Endothelial cell of umbilical vein (primary cell): ENCODE data around the gene NIN. TPM values are rescaled to one million over a fixed set of nuclear protein-coding genes. Genes with fewer than 3 reads are reported as not detected.

Source experiments
- BruUV-seq: library from RNA; stranded (reverse); fragments of 400-500 nt; replicated peaks from 2 replicates; lab custom pipeline; 2021; lab: Mats Ljungman, UMichigan
- CTCF ChIA-PET: fragments of 300-600, 350-600 bp; sonication (Branson Sonifier 250); formaldehyde crosslinking; loops from one replicate; lab custom pipeline; 2021; ENCODE audit warnings: antibody characterized with exemption, inconsistent platforms; lab: Charles Lee
- POLR2A ChIA-PET: fragments of 300-600, 350-600 bp; sonication (Branson Sonifier 250); formaldehyde crosslinking; loops from one replicate; lab custom pipeline; 2021; ENCODE audit warnings: antibody characterized with exemption, inconsistent platforms; lab: Charles Lee
- DNase-seq: peaks from one replicate; pipeline ENCODE4 v3.0.0-alpha.2; 2011; ENCODE audit warnings: low read depth, low spot score
- FAIRE-seq: peaks from 2 replicates; lab custom pipeline; 2011; peaks lifted over from hg19 to GRCh38; lab: Jason Lieb, UNC
- H2AFZ ChIP-seq: 2 replicates; pipeline ENCODE4 v1.6.0; 2012; ENCODE audit warnings: low read depth, low read length, control low read depth, inconsistent platforms
- H3K27ac ChIP-seq: 2 replicates; pipeline ENCODE4 v1.5.1; 2011; ENCODE audit warnings: low read depth, mild to moderate bottlenecking, control low read depth, low read length, moderate library complexity; ENCODE audit not compliant: insufficient read depth
- H3K27me3 ChIP-seq, 2 experiments: 2 replicates each; pipeline versions ENCODE4 v1.6.0 to v1.6.1; 2011; ENCODE audit warnings: low read length in 2 of 2, mixed read lengths in 1 of 2; ENCODE audit not compliant: control insufficient read depth in 2 of 2, insufficient read depth in 2 of 2
- H3K36me3 ChIP-seq, 2 experiments: 2 replicates in 1 of 2; 3 replicates in 1 of 2; pipeline ENCODE4 v1.5.1; 2011; ENCODE audit warnings: low read length in 2 of 2, mild to moderate bottlenecking in 1 of 2, moderate library complexity in 1 of 2; ENCODE audit not compliant: control insufficient read depth in 2 of 2, insufficient read depth in 2 of 2; ENCODE audit errors: extremely low read depth in 1 of 2
- H3K4me1 ChIP-seq: 3 replicates; pipeline ENCODE4 v1.5.1; 2011; ENCODE audit warnings: mild to moderate bottlenecking, low read length; ENCODE audit not compliant: control insufficient read depth, insufficient read depth; ENCODE audit errors: extremely low read depth
- H3K4me2 ChIP-seq: 2 replicates; pipeline ENCODE4 v1.6.1; 2011; ENCODE audit warnings: low read length, control low read depth, mixed read lengths; ENCODE audit not compliant: insufficient read depth
- H3K4me3 ChIP-seq, 3 experiments: fragments of 200-600 bp in 1 of 3; sonication (generic), shearing (Covaris generic) in 1 of 3; replicated peaks in 1 of 3; 2 replicates each; pipeline ENCODE4 v1.5.1; 2011 to 2016; ENCODE audit warnings: control low read depth in 3 of 3, low read length in 3 of 3, mild to moderate bottlenecking in 2 of 3, inconsistent platforms in 1 of 3, low read depth in 1 of 3, moderate library complexity in 1 of 3; ENCODE audit not compliant: insufficient read depth in 1 of 3
- H3K79me2 ChIP-seq: 2 replicates; pipeline ENCODE4 v1.6.0; 2012; ENCODE audit warnings: low read length, inconsistent platforms; ENCODE audit not compliant: control insufficient read depth, insufficient read depth
- H3K9ac ChIP-seq: replicated peaks from 2 replicates; pipeline ENCODE3; 2011; ENCODE audit warnings: low read length, control low read depth; ENCODE audit not compliant: insufficient read depth; ENCODE audit errors: extremely low read depth
- H3K9me1 ChIP-seq: replicated peaks from 3 replicates; pipeline ENCODE4 v1.6.0; 2011; ENCODE audit warnings: mild to moderate bottlenecking, low read length; ENCODE audit not compliant: control insufficient read depth, insufficient read depth; ENCODE audit errors: extremely low read depth
- H3K9me3 ChIP-seq: replicated peaks from 2 replicates; pipeline ENCODE4 v1.5.1; 2012; ENCODE audit warnings: low read length, inconsistent platforms; ENCODE audit not compliant: control insufficient read depth, insufficient read depth
- H4K20me1 ChIP-seq: replicated peaks from 2 replicates; pipeline ENCODE3; 2011; ENCODE audit warnings: mild to moderate bottlenecking, low read length; ENCODE audit not compliant: control insufficient read depth, insufficient read depth; ENCODE audit errors: extremely low read depth
- CTCF ChIP-seq, 2 donors: IDR thresholded peaks; 1 replicate in 1 of 2; 2 replicates in 1 of 2; pipeline ENCODE4 v1.5.1; 2011; ENCODE audit warnings: low read length in 2 of 2, mild to moderate bottlenecking in 2 of 2, moderate library complexity in 2 of 2, control low read depth in 1 of 2, inconsistent platforms in 1 of 2, low read depth in 1 of 2; ENCODE audit not compliant: insufficient read depth in 1 of 2; ENCODE audit errors: extremely low read depth in 1 of 2
- EZH2 ChIP-seq: IDR thresholded peaks from 2 replicates; pipeline ENCODE4 v1.6.1; 2012; ENCODE audit warnings: borderline replicate concordance, low read depth, mild to moderate bottlenecking, moderate library complexity, low read length, inconsistent platforms; ENCODE audit not compliant: severe bottlenecking
- FOS ChIP-seq: IDR thresholded peaks from 2 replicates; pipeline ENCODE4 v1.6.1; 2011; ENCODE audit warnings: mild to moderate bottlenecking, low read length, moderate library complexity, borderline replicate concordance; ENCODE audit not compliant: insufficient read depth
- GATA2 ChIP-seq: IDR thresholded peaks from 2 replicates; pipeline ENCODE4 v1.7.0; 2011; ENCODE audit warnings: low read depth, mild to moderate bottlenecking, moderate library complexity, mixed read lengths, low read length; ENCODE audit not compliant: insufficient read length, insufficient read depth
- JUN ChIP-seq: IDR thresholded peaks from 2 replicates; pipeline ENCODE4 v1.6.1; 2011; ENCODE audit warnings: borderline replicate concordance, low read depth; ENCODE audit not compliant: insufficient read length, insufficient read depth
- MAX ChIP-seq: IDR thresholded peaks from 2 replicates; pipeline ENCODE4 v1.6.1; 2011; ENCODE audit not compliant: insufficient read depth, insufficient read length
- MYC ChIP-seq: IDR thresholded peaks from one replicate; pipeline ENCODE4 v1.6.1; 2011; ENCODE audit warnings: mild to moderate bottlenecking, low read depth, low read length
- POLR2A ChIP-seq: IDR thresholded peaks from 2 replicates; pipeline ENCODE4 v1.6.1; 2012; ENCODE audit warnings: low read depth, mild to moderate bottlenecking, control low read depth, low read length
- POLR2AphosphoS5 ChIP-seq: IDR thresholded peaks from 2 replicates; pipeline ENCODE4 v1.6.1; 2012; ENCODE audit warnings: low read depth, mild to moderate bottlenecking, control low read depth, low read length, moderate library complexity; ENCODE audit not compliant: insufficient read depth
- dilution Hi-C: fragments of 300-500 bp; cut with MboI; formaldehyde crosslinking; loops from one replicate; pipeline ENCODE4 v1.15.0; 2019; ENCODE audit warnings: low sequenced_read_pairs; ENCODE audit not compliant: extremely low pct_ligation_motif_present
- intact Hi-C: fragments of 100-400 bp; cut with micrococcal nuclease; formaldehyde crosslinking; loops from one replicate; pipeline ENCODE4 v1.10.0; 2022
- polyA plus RNA-seq, 4 experiments: library from polyadenylated mRNA; depleted of rRNA in 3 of 4; stranded (reverse) in 3 of 4; unstranded in 1 of 4; fragments of >200 nt; gene quantifications; 2 replicates each; pipeline versions ENCODE4 v1.2.1 to v1.2.3, GENCODE V29; 2011 to 2012; ENCODE audit warnings: missing spikeins in 1 of 4
- total RNA-seq: library from RNA; stranded (reverse); gene quantifications from 2 replicates; pipeline ENCODE4 v1.2.3, GENCODE V29; 2021

The NIN gene
- total and polyA plus RNA-seq, 2 donors (not counting 3 experiments of a cell fraction or from before 2014, with no cell fraction given): 7.1 to 76.3 TPM

GRCh38 chr14:50837271-50837670 lies 6.3 kb upstream of the NIN start:
- TF ChIP-seq FOS (no peak), POLR2AphosphoS5 (no peak), MYC (no peak), EZH2 (no peak), GATA2 (no peak), MAX (no peak), JUN (no peak), POLR2A (no peak), CTCF (IDR thresholded peaks at IDR 0.05; ENCODE audit: extremely low read depth in 1 of 2, insufficient read depth in 1 of 2, low read depth in 1 of 2, low read length in 2 of 2) (no peak)
- no TSS peak for BruUV-seq
- CTCF ChIA-PET: interaction anchor here (0.7 kb wide), 1 partner anchor 23 kb away, joined by 3 read pairs; no protein-coding TSS in a partner anchor
- dilution Hi-C loops (no loop called here), intact Hi-C loops (loop anchor here (10.0 kb wide), 1 partner anchor 522 kb away; the partner anchor contains the start of genes DMAC2L and L2HGDH)
- H4K20me1 ChIP-seq: no peaks in the 10 kb centered on the region
- no peak overlapping the region for H2AFZ ChIP-seq
- no peaks in the 10 kb centered on the region for H3K79me2 ChIP-seq
- H3K4me2 ChIP-seq: no peak overlapping the region
- H3K36me3 ChIP-seq: no peaks in the 10 kb centered on the region
- H3K27ac ChIP-seq: no peak overlapping the region
- no peak for DNase-seq
- H3K9ac ChIP-seq: no peak overlapping the region
- no peaks in the 10 kb centered on the region for H3K4me1 ChIP-seq
- POLR2A ChIA-PET: no interaction called here
- H3K27me3 ChIP-seq: peaks cover 4 to 10% of the 10 kb centered on the region in 2 experiments
- no peaks in the 10 kb centered on the region for H3K9me3 ChIP-seq
- H3K9me1 ChIP-seq: no peaks in the 10 kb centered on the region
- no peak for FAIRE-seq
- no peak overlapping the region for H3K4me3 ChIP-seq
